Loucy (cell line): ENCODE measurements around the gene ASH1L.

ENCODE experiments used
- EZH2phosphoT487 ChIP-seq: fragments of 200-600 bp; IDR thresholded peaks from 2 replicates; pipeline ENCODE4 v1.6.1; 2018; ENCODE audit warnings: antibody characterized with exemption, mild to moderate bottlenecking, moderate library complexity, borderline replicate concordance
- TF ChIP-seq, protein P1 (sequence below): fragments of 200-600 bp; sonication (generic); conservative IDR thresholded peaks from 2 replicates; pipeline ENCODE4 v1.5.1; 2014; ENCODE audit warnings: mild to moderate bottlenecking, antibody characterized with exemption, low read length

DNA sequence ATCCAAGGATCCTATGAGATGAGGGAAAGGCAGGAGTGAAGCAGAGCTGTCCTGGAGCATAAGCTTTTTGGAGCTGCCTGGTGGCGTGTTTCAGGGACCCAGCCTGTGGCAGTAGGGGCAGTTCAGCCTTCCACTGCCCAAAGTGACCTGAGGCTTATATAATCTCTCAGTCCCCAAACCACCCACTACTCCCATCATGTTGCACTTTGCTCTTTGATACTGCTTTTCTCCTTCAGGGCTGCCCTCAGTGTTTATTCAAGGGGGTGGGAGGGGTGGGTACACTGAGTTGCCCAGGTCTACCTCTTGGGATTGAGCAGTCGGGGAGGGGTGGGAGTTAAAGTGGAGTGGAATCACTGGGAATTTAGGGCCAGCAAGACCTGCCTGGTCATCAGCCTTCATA, 276.1 kb downstream of the ASH1L start:
- TF ChIP-seq, protein P1, sequence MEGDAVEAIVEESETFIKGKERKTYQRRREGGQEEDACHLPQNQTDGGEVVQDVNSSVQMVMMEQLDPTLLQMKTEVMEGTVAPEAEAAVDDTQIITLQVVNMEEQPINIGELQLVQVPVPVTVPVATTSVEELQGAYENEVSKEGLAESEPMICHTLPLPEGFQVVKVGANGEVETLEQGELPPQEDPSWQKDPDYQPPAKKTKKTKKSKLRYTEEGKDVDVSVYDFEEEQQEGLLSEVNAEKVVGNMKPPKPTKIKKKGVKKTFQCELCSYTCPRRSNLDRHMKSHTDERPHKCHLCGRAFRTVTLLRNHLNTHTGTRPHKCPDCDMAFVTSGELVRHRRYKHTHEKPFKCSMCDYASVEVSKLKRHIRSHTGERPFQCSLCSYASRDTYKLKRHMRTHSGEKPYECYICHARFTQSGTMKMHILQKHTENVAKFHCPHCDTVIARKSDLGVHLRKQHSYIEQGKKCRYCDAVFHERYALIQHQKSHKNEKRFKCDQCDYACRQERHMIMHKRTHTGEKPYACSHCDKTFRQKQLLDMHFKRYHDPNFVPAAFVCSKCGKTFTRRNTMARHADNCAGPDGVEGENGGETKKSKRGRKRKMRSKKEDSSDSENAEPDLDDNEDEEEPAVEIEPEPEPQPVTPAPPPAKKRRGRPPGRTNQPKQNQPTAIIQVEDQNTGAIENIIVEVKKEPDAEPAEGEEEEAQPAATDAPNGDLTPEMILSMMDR: no peak
- TF ChIP-seq EZH2phosphoT487: no peak
